ENCODE results near the gene RADIL.

DNA sequence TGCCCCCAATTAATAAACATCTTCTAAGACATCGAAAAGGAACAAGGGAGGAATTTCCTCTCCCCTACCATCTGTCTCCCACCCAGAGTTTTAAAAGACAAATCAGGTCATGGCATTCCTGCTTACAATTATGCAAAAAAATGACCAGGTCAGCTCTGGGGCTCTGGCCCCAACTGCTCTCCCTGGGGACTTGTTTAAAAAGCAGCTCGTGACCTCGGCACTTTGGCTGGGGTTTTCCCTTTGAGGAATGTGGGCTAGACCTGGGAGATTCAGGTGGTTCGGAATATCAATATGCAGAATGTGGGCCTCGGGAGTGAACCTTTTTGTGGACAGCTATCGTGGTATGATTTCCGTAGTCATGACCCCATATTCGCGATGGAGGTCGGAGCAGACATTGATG, 648 bp upstream of the RADIL start:
- TF ChIP-seq, protein P1, sequence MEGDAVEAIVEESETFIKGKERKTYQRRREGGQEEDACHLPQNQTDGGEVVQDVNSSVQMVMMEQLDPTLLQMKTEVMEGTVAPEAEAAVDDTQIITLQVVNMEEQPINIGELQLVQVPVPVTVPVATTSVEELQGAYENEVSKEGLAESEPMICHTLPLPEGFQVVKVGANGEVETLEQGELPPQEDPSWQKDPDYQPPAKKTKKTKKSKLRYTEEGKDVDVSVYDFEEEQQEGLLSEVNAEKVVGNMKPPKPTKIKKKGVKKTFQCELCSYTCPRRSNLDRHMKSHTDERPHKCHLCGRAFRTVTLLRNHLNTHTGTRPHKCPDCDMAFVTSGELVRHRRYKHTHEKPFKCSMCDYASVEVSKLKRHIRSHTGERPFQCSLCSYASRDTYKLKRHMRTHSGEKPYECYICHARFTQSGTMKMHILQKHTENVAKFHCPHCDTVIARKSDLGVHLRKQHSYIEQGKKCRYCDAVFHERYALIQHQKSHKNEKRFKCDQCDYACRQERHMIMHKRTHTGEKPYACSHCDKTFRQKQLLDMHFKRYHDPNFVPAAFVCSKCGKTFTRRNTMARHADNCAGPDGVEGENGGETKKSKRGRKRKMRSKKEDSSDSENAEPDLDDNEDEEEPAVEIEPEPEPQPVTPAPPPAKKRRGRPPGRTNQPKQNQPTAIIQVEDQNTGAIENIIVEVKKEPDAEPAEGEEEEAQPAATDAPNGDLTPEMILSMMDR (IDR thresholded peaks at IDR 0.05; ENCODE audit: low read depth, low read length): no peak
- no peak for TF ChIP-seq EZH2phosphoT487 (IDR thresholded peaks at IDR 0.05; ENCODE audit: low read depth)

All from OCI-LY3 (cell line).